Measurements from ENCODE around the gene RABGAP1L. TPM values are rescaled to one million over a fixed set of nuclear protein-coding genes. Genes with fewer than 3 reads are reported as not detected.

Gene RABGAP1L
- total RNA-seq, 1 experiment from 2014 or later, result 29.3 TPM

- TF ChIP-seq CBX3 (IDR thresholded peaks at IDR 0.05; ENCODE audit: low read depth) (no peak), RAD21 (IDR thresholded peaks at IDR 0.05; ENCODE audit: low read depth) (no peak), TCF7L2 (IDR thresholded peaks at IDR 0.05; ENCODE audit: borderline replicate concordance, extremely low read depth, insufficient read depth, insufficient read length) (no peak), YY1 (IDR thresholded peaks at IDR 0.05; ENCODE audit: extremely low read depth, insufficient replicate concordance, low read depth, low read length) (no peak)
Measured at GRCh38 chr1:174534789-174535188, 375.5 kb downstream of the RABGAP1L start (continued).

- Histone ChIP-seq H3K27me3 (ENCODE audit: insufficient read depth, low read length) (no peaks in the 10 kb centered on the region), H3K4me1 (ENCODE audit: control insufficient read depth in 1 of 2, insufficient read depth in 2 of 2, low read length in 2 of 2) (no peaks in the 10 kb centered on the region), H3K27ac (ENCODE audit: low read depth, low read length) (no peak overlapping the region), H2AFZ (ENCODE audit: low read depth, low read length, poor library complexity, severe bottlenecking) (no peak overlapping the region), H3K9me2 (ENCODE audit: insufficient read depth) (no peaks in the 10 kb centered on the region), H3K4me2 (ENCODE audit: low read length) (no peak overlapping the region), H3K9me3 (ENCODE audit: control insufficient read depth in 1 of 2, insufficient read depth in 1 of 2, low read depth in 1 of 2, low read length in 2 of 2) (peaks cover 0 to 4% of the 10 kb centered on the region in 2 experiments; a peak in 1 of 4 replicates), H4K20me1 (ENCODE audit: insufficient read depth) (no peaks in the 10 kb centered on the region), H3K9ac (ENCODE audit: low read length) (no peak overlapping the region), H3K4me3 (replicated peaks in 1 of 2; ENCODE audit: low read depth in 1 of 2, low read length in 2 of 2) (no peak overlapping the region), H3K79me2 (ENCODE audit: insufficient read depth, low read length) (no peaks in the 10 kb centered on the region), H3K36me3 (ENCODE audit: control insufficient read depth in 1 of 2, insufficient read depth in 2 of 2, low read length in 2 of 2) (no peaks in the 10 kb centered on the region)
- ATAC-seq (no peak), DNase-seq (ENCODE audit: low read depth, low spot score) (no peak)
- CTCF ChIA-PET, result no interaction called here
- intact Hi-C loops (cut with micrococcal nuclease), result no loop called here
- no TSS peak for BruUV-seq (replicated peaks)
- POLR2A ChIA-PET, result no interaction called here
- RAD21 ChIA-PET (ENCODE audit: low non-redundant PET in 1 of 2, low total read pairs in 2 of 2, uncharacterized antibody in 2 of 2, unreplicated experiment in 2 of 2), result no interaction called here
- TF ChIP-seq RAD21 (IDR thresholded peaks at IDR 0.05; ENCODE audit: low read depth), result no peak
- TF ChIP-seq CTCF (IDR thresholded peaks at IDR 0.05 in 2 of 3, conservative IDR thresholded peaks at IDR 0.05 in 1 of 3; ENCODE audit: borderline replicate concordance in 1 of 3, insufficient read depth in 1 of 3, low read depth in 2 of 3, low read length in 2 of 3), result no peak
- no peak for TF ChIP-seq EZH2phosphoT487 (IDR thresholded peaks at IDR 0.05; ENCODE audit: borderline replicate concordance)
- no peak for TF ChIP-seq CBX3 (IDR thresholded peaks at IDR 0.05; ENCODE audit: low read depth)
- TF ChIP-seq ZBTB33 (IDR thresholded peaks at IDR 0.05; ENCODE audit: extremely low read depth, insufficient replicate concordance, low read length), result no peak
- TF ChIP-seq SP1 (IDR thresholded peaks at IDR 0.05; ENCODE audit: low read depth), result no peak
- no peak for TF ChIP-seq TCF7L2 (IDR thresholded peaks at IDR 0.05; ENCODE audit: borderline replicate concordance, extremely low read depth, insufficient read depth, insufficient read length)
- no peak for TF ChIP-seq JUND (IDR thresholded peaks at IDR 0.05)
- no peak for TF ChIP-seq EZH2 (IDR thresholded peaks at IDR 0.05)
- TF ChIP-seq ELF1 (IDR thresholded peaks at IDR 0.05; ENCODE audit: borderline replicate concordance, low read depth), result no peak
- TF ChIP-seq EGR1 (IDR thresholded peaks at IDR 0.05; ENCODE audit: low read depth), result no peak
- no peak for TF ChIP-seq MAX (IDR thresholded peaks at IDR 0.05)
- TF ChIP-seq POLR2A (IDR thresholded peaks at IDR 0.05; ENCODE audit: borderline replicate concordance, extremely low read depth, insufficient read depth, insufficient read length), result no peak
- no peak for TF ChIP-seq REST (IDR thresholded peaks at IDR 0.05; ENCODE audit: low read depth)
- TF ChIP-seq YY1 (IDR thresholded peaks at IDR 0.05; ENCODE audit: extremely low read depth, insufficient replicate concordance, low read depth, low read length), result no peak
- TF ChIP-seq SIN3A (IDR thresholded peaks at IDR 0.05; ENCODE audit: low read depth), result no peak
Measured at GRCh38 chr1:174535207-174535606, 375.9 kb downstream of the RABGAP1L start.

Measured in HCT116 (cell line).